GM23338 (cell line): Measurements from ENCODE around the gene ISG15.

ENCODE experiments used
- CREB1 ChIP-seq: fragments of 250-450 bp; sonication (Bioruptor Pico); IDR thresholded peaks from 2 replicates; pipeline ENCODE4 v1.5.0; 2020; ENCODE audit warnings: low read depth, mild to moderate bottlenecking, moderate library complexity
- ETS1 ChIP-seq: IDR thresholded peaks from 2 replicates; pipeline ENCODE4 v1.6.1; 2016; ENCODE audit warnings: antibody characterized with exemption
- EZH2 ChIP-seq: fragments of 200-600 bp; sonication (generic); IDR thresholded peaks from one replicate; pipeline ENCODE4 v1.8.0; 2017; ENCODE audit warnings: antibody characterized with exemption, mild to moderate bottlenecking, low read depth; ENCODE audit not compliant: unreplicated experiment
- EZH2phosphoT487 ChIP-seq: fragments of 200-600 bp; sonication (generic); IDR thresholded peaks from one replicate; pipeline ENCODE4 v1.8.1; 2018; ENCODE audit warnings: antibody characterized with exemption; ENCODE audit not compliant: unreplicated experiment
- JUNB ChIP-seq: IDR thresholded peaks from one replicate; pipeline ENCODE4 v1.6.1; 2016; ENCODE audit warnings: antibody characterized with exemption; ENCODE audit not compliant: unreplicated experiment
- NANOG ChIP-seq: IDR thresholded peaks from 2 replicates; pipeline ENCODE4 v1.6.1; 2016; ENCODE audit warnings: antibody characterized with exemption, borderline replicate concordance
- POLR2AphosphoS5 ChIP-seq: IDR thresholded peaks from 2 replicates; pipeline ENCODE4 v1.6.1; 2016; ENCODE audit warnings: antibody characterized with exemption, low read depth
- REST ChIP-seq: IDR thresholded peaks from one replicate; pipeline ENCODE4 v1.6.1; 2018; ENCODE audit warnings: antibody characterized with exemption; ENCODE audit not compliant: unreplicated experiment
- STAT1 ChIP-seq: IDR thresholded peaks from one replicate; pipeline ENCODE4 v1.6.1; 2016; ENCODE audit warnings: antibody characterized with exemption; ENCODE audit not compliant: unreplicated experiment
- ZNF114 ChIP-seq: fragments of 250-450 bp; sonication (Bioruptor Pico); IDR thresholded peaks from 2 replicates; pipeline ENCODE4 v1.5.0; 2020; ENCODE audit warnings: mild to moderate bottlenecking, moderate library complexity
- ZNF331 ChIP-seq: fragments of 250-450 bp; sonication (Bioruptor Pico); IDR thresholded peaks from 2 replicates; pipeline ENCODE4 v1.5.0; 2020; ENCODE audit warnings: low read depth, mild to moderate bottlenecking, moderate library complexity
- TF ChIP-seq, protein P1 (sequence below), 2 experiments: fragments of 200-600 bp in 1 of 2; sonication (generic) in 1 of 2; conservative IDR thresholded peaks; 2 replicates each; pipeline versions ENCODE4 v1.5.1 to v1.6.1; 2016 to 2017; ENCODE audit warnings: antibody characterized with exemption in 2 of 2, low read depth in 2 of 2, mild to moderate bottlenecking in 2 of 2, moderate library complexity in 1 of 2

GRCh38 chr1:1038694-1039093 lies 25.4 kb downstream of the ISG15 start:
- TF ChIP-seq, protein P1, sequence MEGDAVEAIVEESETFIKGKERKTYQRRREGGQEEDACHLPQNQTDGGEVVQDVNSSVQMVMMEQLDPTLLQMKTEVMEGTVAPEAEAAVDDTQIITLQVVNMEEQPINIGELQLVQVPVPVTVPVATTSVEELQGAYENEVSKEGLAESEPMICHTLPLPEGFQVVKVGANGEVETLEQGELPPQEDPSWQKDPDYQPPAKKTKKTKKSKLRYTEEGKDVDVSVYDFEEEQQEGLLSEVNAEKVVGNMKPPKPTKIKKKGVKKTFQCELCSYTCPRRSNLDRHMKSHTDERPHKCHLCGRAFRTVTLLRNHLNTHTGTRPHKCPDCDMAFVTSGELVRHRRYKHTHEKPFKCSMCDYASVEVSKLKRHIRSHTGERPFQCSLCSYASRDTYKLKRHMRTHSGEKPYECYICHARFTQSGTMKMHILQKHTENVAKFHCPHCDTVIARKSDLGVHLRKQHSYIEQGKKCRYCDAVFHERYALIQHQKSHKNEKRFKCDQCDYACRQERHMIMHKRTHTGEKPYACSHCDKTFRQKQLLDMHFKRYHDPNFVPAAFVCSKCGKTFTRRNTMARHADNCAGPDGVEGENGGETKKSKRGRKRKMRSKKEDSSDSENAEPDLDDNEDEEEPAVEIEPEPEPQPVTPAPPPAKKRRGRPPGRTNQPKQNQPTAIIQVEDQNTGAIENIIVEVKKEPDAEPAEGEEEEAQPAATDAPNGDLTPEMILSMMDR (conservative IDR thresholded peaks at IDR 0.05; ENCODE audit: low read depth in 2 of 2), result no peak
- TF ChIP-seq CREB1 (no peak), REST (no peak), EZH2 (no peak), POLR2AphosphoS5 (no peak), JUNB (no peak), ZNF114 (CRISPR knock-in tag) (no peak), ZNF331 (CRISPR knock-in tag) (no peak), EZH2phosphoT487 (no peak), ETS1 (no peak), STAT1 (no peak), NANOG (no peak)
